PC-3 (cell line): Measurements from ENCODE around the gene ZNF79.

ENCODE experiments used
- CTCF ChIP-seq: fragments of 300-600 bp; sonication (generic); conservative IDR thresholded peaks from 2 replicates; pipeline ENCODE4 v1.5.1; 2017; ENCODE audit warnings: antibody characterized with exemption, low read depth, mild to moderate bottlenecking, low read length
- EZH2 ChIP-seq: fragments of 300-600 bp; sonication (generic); IDR thresholded peaks from one replicate; pipeline ENCODE4 v1.6.1; 2017; ENCODE audit warnings: antibody characterized with exemption, mild to moderate bottlenecking, low read length; ENCODE audit not compliant: unreplicated experiment

DNA sequence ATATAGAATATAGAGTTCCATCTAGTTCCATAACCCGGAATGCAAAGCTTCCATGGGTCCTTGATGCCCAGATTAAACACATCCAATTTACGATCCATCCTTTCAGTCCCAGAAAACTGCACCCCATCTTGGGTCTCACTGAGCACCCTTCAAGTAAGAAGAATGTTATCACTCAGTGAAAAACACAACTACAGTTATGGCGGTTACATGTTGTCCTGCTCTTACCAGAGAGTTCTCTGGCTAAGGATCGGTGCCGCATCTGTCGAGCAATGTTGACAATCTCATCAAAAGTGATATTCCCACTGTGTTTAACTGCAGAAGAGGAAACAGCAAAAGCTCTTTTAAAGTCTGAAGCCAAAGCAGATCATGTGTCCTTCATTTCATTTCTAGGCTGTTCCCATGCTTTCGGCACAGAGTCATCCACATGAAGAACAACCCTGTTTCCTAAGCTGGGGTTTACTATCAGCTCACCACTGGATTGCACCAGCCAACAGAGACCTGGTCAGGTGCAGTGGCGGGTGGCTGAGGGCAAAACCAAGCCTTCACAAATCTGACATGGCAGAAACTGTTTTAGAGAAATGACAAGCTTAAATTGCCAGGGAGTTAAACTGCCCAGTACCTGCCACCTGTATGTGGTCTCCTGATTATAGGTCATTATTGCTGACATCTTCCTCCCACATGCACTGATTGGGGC is 24.1 kb downstream of the ZNF79 start:
- TF ChIP-seq CTCF = no peak
- no peak for TF ChIP-seq EZH2
